Activated CD8-positive, alpha-beta memory T cell treated with anti-CD3 and anti-CD28 coated beads, Interleukin-2, amount 50 U/mL, for 48 hours (primary cell): ENCODE data around the gene TPSAB1.
"Not testable (repeated sequence)": the region's sequence is repeated elsewhere in the genome, so short reads cannot be mapped to it uniquely, and the experiment has no call there.

Experiments used
- DNase-seq: peaks from one replicate; pipeline ENCODE4 v3.0.0-alpha.2; 2020

TPSAB1 gene

GRCh38 chr16:1240436-1240835, at the start of gene TPSAB1:
Gene TPSAB1, plus strand, starts transcription at chr16:1240705. Its CDS starts 234 bp downstream, at chr16:1240939.
- DNase-seq = not testable (repeated sequence)

DNA sequence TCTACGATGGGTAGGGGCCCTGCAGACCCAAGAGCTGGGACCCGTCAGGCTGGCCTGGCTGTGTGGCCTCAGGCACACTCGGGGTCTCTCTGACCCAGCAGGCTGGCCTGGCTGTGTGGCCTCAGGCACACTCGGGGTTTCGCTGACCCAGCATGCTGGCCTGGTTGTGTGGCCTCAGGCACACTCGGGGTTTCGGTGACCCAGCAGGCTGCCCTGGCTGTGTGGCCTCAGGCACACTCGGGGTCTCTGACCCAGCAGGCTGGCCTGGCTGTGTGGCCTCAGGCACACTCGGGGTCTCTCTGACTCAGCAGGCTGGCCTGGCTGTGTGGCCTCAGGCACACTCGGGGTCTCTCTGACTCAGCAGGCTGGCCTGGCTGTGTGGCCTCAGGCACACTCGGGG, 49.7 kb upstream of the TPSAB1 start:
- not testable (repeated sequence) for DNase-seq

DNA sequence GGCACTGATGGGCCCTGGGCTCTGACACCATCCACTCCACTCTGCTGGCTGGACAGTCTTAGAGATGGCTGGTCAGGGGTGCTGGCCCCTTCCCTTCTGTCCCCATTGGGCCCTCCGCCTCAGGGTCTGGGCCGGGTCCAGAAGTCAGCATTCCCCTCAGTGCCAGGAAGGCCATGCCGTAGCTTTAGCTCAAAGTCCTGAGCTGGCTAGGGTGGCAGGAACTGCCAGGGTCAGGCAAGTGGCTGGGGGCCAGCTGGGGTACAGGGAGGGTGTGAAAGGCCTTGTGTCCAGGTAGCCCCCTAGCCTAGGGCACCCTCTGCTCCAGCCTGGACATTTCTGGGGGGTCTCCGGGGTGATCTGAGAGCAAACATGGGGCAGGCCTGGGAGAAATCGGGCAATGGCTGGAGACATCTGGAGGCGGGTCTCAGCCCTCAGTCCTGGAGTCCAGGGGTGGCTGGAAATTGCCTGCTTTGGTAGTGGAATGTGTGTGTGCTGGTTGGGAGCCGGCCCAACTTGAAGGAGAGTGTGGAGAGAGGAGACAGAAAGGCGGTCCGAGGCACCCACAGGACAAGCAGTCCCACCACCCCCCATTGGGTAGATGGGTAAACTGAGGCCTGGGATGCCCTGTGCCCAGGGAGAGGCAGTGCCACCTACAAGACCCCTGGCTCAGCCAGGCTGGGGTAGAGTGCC, 48.0 kb upstream of the TPSAB1 start:
- DNase-seq = no peak

- DNase-seq = no peak
These were observed 47.2 kb upstream of the TPSAB1 start for GRCh38 chr16:1193143-1193824.

DNA sequence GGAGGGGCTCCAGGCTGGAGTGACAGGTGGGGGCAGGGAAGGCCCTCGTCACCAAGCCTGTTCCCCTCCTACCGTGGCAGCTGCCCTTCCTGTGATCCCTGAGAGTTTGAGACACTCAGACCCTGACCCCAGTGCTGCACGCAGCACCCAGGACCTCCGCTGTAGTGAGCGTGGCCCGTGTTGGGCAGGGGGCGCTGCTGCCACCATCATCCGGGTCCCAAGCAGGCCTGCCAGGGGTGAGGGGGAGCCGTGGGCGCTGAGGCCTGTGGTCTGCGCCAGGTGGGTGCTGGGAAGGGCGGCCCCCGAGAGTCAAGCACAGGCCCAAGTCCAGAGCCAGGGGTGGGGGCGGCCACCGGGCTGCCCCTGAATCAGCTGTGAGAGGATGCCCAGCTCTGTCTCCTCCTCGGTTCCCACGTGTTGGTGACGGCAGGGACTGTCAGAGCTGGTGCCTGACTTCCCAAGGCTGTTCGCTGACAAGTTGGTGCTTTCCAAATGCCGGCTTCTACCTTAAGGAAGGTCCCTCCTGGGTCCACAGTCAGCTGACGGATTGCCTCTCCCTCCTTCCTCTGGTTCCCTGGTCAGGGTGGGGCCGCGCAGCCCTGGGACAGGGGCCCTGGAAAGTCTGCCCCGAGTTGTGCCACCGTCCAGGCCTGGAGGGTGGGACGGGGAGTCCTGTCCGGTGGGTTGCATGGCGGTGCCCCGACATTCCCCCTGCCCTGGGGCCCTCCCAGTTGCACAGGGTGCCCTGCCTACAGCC, 46.5 kb upstream of the TPSAB1 start:
- DNase-seq = no peak

- DNase-seq = peak; percentile 61
These were observed 45.7 kb upstream of the TPSAB1 start for GRCh38 chr16:1194665-1195392.

- DNase-seq = no peak
These were observed 45.2 kb upstream of the TPSAB1 start for GRCh38 chr16:1195393-1195666.

- DNase-seq = no peak
These were observed 44.0 kb upstream of the TPSAB1 start for GRCh38 chr16:1196494-1196893.

GRCh38 chr16:1197237-1197866, 43.2 kb upstream of the TPSAB1 start:
- no peak for DNase-seq

DNA sequence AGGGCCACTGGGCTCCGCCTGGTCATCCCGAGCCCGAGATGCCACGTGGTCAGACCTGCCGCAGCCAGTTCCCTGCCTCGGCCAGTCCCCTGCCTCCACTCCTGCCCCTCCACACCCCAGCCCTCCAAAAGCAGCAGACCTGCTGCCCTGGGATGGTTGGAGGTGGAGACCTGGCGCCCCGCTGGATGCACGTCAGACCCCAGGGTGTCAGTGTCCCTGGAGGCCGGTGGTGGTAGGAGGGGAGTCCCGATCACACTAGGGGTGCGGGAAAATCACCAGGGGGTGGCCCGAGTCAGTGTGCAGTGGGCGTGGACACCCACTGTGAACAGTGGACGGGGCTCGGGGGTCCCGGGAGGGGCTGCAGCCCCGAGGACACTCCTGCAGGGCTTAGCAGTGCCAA, 42.3 kb upstream of the TPSAB1 start:
- DNase-seq = no peak

GRCh38 chr16:1198671-1199346, 41.7 kb upstream of the TPSAB1 start:
- DNase-seq = not testable (repeated sequence)

- DNase-seq = no peak
These were observed 41.0 kb upstream of the TPSAB1 start for GRCh38 chr16:1199347-1200013.

DNA sequence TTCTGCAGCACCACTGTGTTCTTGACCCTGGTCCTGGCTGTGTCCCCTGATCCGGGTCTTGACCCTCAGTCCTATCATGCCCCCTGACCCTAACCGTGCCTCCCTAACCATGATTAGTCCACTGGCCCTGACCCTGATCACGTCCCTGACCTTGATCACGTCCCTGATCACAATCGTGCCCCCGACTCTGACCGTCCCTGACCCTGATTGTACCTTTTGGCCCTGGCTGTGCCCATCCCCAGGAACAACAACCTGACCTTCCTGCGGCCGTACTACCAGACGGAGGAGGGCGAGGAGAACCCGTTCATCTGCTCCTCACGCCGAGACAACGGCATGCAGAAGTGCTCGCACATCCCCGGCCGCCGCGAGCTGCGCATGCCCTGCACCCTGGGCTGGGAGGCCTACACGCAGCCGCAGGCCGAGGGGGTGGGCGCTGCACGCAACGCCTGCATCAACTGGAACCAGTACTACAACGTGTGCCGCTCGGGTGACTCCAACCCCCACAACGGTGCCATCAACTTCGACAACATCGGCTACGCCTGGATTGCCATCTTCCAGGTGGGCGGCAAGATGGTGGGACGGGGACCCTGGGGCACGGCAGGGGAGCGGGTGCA, 40.4 kb upstream of the TPSAB1 start:
- no peak for DNase-seq

DNA sequence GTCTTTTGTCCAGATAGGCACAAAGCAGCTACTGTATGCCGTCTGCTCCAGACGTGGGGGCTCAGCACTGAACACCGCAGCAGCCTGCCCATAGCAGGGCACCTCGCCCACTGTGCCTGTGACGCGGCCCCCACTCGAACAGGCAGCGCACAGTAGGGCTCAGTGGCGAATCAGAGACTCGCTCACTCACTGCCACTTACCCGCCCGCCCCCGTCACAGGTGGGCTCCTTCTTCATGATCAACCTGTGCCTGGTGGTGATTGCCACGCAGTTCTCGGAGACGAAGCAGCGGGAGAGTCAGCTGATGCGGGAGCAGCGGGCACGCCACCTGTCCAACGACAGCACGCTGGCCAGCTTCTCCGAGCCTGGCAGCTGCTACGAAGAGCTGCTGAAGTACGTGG, 39.1 kb upstream of the TPSAB1 start:
- DNase-seq = no peak

DNA sequence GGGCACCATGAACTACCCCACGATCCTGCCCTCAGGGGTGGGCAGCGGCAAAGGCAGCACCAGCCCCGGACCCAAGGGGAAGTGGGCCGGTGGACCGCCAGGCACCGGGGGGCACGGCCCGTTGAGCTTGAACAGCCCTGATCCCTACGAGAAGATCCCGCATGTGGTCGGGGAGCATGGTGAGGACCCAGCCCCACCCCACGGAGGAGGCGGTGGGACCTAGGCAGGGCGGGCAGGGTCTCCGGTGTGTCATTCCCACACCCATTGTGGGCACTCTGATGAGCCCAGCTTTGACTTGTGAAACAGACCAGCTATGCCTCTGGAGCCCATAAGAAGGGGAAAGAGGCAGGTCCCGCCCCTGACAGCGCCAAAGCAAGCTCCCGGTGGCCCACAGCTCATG, 38.2 kb upstream of the TPSAB1 start:
- DNase-seq = no peak

GRCh38 chr16:1204933-1205332, 35.6 kb upstream of the TPSAB1 start:
- no peak for DNase-seq

DNA sequence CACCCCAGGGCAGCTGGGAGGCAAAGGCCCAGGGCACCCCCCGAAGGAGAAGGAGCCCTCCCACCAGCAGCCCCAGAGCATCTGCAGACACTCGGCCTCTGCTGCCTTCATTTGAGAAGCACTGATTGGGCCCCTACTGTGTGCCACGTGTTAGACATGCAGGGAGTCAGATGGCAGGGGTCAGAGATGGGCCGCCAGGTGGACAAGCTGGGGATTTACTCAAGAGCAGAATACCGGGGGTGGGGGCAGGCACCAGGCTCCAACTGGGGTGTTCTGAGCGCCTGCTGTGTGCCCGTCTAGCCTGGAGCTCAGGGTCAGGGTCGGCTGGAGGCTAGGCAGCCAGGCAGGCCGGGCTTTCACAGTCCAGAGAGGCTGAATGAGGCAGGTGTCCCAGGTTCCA, 34.2 kb upstream of the TPSAB1 start:
- DNase-seq = no peak

GRCh38 chr16:1206786-1207185, 33.7 kb upstream of the TPSAB1 start:
- DNase-seq = no peak

DNA sequence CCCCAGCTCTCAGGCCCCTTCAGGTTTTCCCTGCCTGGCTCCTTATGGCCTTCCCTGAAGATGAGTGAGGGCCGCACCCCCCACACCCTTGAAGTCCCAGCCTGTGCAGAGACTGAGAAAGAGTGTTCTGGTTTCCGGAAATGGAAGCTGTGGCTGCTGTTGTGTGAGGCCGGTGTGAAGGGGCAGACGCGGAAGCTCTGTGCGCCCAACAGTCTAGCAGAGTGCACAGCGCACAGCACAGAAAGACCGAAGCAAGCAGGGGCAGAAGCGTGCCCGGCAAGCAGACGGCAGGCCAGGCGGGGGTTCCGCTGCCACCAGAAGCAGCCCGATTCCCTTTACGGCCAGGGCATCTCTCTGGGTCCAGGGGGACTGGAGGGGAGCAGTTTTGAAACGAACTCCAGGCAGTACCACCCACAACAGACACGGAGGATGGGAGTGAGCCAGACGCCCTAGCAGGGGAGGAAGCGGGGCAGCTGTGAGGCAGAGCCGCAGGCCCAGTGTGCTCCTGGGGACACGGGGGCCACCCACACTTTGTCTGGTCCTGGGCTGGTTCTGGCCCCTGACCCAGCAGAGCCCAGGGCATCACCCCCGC, 32.2 kb upstream of the TPSAB1 start:
- no peak for DNase-seq

DNA sequence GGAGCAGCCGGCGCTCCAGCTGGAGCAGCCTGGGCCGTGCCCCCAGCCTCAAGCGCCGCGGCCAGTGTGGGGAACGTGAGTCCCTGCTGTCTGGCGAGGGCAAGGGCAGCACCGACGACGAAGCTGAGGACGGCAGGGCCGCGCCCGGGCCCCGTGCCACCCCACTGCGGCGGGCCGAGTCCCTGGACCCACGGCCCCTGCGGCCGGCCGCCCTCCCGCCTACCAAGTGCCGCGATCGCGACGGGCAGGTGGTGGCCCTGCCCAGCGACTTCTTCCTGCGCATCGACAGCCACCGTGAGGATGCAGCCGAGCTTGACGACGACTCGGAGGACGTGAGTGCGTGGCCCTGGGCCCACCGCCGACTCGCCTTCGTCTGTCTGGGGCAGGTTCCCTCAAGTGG, 31.4 kb upstream of the TPSAB1 start:
- no peak for DNase-seq

GRCh38 chr16:1210461-1210860, 30.0 kb upstream of the TPSAB1 start:
- no peak for DNase-seq
